M059J (cell line): Measurements from ENCODE around the gene GART. TPM values are rescaled to one million over a fixed set of nuclear protein-coding genes. Genes with fewer than 3 reads are reported as not detected.

ENCODE experiments used
- DNase-seq: peaks from one replicate; pipeline ENCODE4 v3.0.0-alpha.2; 2012; ENCODE audit warnings: low read depth
- total RNA-seq: library from RNA; depleted of rRNA; stranded (reverse); fragments of >200 nt; shearing (Covaris generic); gene quantifications from 2 replicates; pipeline ENCODE4 v1.2.3, GENCODE V29; 2014

GART gene
- total RNA-seq, 1 experiment from 2014 or later, result 114 TPM

DNA sequence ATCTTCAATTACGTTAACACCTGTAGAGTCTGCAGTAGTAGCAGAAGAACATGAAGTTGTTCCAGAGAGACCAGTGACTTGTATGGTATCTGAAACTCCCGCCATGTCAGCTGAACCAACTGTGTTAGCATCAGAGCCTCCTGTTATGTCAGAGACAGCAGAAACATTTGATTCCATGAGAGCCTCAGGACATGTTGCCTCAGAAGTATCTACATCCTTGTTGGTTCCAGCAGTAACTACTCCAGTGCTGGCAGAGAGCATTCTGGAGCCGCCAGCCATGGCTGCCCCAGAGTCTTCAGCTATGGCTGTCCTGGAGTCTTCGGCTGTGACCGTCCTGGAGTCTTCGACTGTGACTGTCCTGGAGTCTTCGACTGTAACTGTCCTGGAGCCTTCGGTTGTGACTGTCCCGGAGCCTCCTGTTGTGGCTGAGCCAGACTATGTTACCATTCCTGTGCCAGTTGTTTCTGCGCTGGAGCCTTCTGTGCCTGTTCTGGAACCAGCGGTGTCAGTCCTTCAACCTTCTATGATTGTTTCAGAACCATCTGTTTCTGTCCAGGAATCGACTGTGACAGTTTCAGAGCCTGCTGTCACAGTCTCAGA, 11.2 kb upstream of the GART start:
- DNase-seq, result no peak

DNA sequence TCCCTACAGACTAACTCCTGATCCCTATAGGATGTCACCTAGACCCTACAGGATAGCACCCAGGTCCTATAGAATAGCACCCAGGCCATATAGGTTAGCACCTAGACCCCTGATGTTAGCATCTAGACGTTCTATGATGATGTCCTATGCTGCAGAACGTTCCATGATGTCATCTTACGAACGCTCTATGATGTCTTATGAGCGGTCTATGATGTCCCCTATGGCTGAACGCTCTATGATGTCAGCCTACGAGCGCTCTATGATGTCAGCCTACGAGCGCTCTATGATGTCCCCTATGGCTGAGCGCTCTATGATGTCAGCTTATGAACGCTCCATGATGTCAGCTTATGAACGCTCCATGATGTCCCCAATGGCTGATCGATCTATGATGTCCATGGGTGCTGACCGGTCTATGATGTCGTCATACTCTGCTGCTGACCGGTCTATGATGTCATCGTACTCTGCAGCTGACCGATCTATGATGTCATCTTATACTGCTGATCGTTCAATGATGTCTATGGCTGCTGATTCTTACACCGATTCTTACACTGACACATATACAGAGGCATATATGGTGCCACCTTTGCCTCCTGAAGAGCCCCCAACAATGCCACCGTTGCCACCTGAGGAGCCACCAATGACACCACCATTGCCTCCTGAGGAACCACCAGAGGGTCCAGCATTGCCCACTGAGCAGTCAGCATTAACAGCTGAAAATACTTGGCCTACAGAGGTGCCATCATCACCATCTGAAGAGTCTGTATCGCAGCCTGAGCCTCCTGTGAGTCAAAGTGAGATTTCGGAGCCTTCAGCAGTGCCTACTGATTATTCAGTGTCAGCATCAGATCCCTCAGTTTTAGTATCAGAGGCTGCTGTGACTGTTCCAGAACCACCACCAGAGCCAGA, 10.4 kb upstream of the GART start:
- no peak for DNase-seq

DNA sequence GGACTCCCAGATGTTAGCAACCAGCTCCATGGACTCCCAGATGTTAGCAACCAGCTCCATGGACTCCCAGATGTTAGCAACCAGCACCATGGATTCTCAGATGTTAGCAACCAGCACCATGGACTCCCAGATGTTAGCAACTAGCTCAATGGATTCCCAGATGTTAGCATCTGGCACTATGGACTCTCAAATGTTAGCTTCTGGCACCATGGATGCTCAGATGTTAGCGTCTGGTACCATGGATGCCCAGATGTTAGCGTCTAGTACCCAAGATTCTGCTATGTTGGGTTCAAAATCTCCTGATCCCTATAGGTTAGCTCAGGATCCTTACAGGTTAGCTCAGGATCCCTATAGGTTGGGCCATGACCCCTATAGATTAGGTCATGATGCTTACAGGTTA, 9.7 kb upstream of the GART start:
- DNase-seq, result no peak

DNA sequence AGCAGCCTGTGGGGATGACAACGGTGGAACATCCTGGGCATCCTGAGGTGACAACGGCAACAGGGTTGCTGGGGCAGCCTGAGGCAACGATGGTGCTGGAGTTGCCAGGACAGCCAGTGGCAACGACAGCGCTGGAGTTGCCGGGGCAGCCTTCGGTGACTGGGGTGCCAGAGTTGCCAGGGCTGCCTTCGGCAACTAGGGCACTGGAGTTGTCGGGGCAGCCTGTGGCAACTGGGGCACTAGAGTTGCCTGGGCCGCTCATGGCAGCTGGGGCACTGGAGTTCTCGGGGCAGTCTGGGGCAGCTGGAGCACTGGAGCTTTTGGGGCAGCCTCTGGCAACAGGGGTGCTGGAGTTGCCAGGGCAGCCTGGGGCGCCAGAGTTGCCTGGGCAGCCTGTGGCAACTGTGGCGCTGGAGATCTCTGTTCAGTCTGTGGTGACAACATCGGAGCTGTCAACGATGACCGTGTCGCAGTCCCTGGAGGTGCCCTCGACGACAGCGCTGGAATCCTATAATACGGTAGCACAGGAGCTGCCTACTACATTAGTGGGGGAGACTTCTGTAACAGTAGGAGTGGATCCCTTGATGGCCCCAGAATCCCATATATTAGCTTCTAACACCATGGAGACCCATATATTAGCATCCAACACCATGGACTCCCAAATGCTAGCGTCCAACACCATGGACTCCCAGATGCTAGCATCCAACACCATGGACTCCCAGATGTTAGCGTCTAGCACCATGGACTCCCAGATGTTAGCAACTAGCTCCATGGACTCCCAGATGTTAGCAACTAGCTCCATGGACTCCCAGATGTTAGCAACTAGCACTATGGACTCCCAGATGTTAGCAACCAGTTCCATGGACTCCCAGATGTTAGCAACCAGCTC, 9.1 kb upstream of the GART start:
- no peak for DNase-seq

DNA sequence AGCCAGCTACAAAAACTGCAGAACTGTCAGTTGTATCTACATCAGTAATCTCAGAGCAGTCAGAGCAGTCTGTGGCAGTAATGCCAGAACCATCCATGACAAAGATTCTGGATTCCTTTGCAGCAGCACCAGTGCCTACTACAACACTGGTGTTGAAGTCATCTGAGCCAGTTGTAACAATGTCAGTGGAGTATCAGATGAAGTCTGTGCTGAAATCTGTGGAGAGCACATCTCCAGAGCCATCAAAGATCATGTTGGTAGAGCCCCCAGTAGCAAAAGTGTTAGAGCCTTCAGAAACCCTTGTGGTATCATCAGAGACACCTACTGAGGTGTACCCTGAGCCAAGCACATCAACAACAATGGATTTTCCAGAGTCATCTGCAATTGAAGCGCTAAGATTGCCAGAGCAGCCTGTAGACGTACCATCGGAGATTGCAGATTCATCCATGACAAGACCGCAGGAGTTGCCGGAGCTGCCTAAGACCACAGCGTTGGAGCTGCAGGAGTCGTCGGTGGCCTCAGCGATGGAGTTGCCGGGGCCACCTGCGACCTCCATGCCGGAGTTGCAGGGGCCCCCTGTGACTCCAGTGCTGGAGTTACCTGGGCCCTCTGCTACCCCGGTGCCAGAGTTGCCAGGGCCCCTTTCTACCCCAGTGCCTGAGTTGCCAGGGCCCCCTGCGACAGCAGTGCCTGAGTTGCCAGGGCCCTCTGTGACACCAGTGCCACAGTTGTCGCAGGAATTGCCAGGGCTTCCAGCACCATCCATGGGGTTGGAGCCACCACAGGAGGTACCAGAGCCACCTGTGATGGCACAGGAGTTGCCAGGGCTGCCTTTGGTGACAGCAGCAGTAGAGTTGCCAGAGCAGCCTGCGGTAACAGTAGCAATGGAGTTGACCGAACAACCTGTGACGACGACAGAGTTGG, 8.2 kb upstream of the GART start:
- DNase-seq, result no peak

DNA sequence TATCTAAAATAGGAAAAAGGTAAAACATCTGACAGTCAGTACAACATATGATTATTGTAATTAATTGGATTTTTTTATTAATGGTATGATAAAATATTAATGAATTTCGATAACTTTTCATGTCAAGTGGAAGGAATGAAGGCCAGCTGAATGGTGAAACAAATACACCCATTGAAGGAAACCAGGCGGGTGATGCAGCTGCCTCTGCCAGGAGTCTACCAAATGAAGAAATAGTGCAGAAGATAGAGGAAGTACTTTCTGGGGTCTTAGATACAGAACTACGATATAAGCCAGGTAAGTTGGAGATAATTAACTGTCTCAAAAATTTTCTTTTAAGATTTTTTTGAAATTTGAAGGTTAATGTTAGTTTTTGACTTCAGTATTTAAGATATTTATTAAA, 4.2 kb upstream of the GART start:
- DNase-seq, result no peak

DNA sequence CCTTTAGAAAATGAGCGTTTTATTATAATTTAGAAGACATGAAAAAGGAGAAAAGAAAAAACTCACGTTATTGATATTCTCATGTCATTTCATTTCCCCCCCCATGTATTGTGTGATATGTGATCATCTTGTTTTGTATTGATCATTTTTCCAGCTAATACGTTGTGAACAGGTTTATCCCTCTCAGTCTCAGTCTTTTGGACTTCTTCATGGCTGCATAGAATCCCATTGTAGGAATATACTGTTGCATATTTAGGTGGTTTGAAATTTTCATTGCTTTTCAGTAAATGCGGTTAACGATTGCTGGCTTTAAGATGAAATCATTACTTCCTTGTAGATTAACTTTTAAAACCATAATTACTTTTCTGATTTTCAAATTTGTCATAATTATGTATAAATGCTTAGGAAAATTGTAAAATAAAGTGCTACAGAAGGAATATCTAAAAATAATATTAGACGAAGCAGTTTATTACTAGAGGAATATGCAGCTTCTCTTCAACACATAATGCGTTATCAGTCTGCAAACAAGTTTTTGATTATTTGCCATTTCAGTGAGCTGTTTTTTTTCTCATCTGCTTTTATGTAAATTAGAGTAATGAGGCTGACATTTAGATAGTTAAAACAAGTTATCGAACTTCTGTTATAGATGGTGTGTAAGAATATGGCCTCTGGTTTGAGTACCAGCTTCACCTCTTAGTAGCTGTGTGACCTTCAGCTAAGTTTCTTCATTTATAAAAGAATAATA, 2.7 kb upstream of the GART start:
- DNase-seq, result no peak

DNA sequence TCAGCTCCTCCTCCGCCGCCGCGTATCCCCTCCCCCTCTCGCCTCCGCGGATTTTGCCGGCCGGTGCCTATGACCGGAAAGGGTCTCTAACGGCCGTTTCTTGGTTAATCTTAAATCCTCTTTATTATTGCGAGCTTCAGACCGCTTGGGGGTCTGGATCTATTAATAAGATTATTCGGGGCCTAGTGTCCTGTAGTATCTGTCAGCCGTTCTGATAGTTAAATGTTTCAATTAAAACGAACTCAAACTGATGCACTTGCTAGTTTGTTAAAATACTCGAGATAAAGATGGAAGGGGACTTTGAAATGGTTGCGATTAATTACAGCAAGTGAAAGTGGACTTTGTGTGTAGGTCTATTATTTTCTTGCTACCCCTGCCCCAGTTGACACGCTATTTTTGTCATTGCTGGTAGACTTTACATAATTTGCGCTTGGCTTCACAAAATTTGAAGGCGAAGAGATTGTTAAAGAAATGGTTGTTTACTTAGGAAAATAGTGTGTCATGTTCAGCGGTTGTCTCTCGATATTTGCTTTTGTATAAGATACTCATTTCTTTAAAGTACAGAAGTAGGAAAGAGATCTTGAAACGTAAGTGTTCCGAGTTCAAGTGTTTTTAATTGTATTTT, 1.7 kb upstream of the GART start:
- peak; percentile 65 for DNase-seq

DNA sequence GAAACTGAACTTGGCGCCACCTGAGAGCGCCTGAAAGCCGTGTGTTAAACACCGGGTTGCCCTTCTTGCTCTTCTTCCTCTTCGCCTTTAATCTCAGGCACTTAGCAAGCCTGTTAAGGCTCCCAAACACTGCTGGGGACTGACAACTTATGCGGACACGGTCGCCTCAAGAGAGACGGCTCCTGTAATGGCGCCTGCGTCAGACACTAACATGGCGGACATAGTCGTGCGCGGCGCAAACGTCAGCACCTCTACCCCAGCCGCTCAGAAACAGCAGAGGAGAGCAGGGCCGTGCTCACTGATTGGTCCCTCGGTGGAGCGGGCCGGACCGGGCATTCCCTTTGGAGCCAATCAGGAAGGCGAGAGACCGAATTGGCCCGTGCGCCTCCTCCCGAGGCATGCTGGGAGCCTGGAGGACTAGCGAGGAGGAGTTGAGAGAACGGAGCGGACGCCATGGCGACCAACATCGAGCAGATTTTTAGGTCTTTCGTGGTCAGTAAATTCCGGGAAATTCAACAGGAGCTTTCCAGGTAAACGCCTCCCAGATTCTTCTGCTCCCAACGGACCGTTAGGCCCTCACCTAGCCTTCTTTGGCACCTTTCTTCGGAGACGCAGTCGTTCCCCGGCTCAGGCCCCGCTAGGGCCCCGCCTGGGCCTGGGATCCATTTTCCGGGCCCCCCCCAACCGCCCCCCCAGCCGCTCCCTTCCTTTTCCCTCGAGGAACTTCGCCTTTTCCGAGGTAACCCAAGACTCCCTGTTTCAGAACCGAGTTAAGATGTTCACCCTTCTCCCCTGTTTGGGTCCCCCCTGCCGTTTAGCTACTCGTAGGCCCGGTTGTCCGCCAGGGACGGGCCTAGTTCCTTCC, 955 bp upstream of the GART start, which contains the start of gene SON:
SON (plus strand) TSS at position 399 of the 865 bp plus-strand sequence; CDS start at position 454, 55 bp downstream.
- DNase-seq, result peak; percentile 100

DNA sequence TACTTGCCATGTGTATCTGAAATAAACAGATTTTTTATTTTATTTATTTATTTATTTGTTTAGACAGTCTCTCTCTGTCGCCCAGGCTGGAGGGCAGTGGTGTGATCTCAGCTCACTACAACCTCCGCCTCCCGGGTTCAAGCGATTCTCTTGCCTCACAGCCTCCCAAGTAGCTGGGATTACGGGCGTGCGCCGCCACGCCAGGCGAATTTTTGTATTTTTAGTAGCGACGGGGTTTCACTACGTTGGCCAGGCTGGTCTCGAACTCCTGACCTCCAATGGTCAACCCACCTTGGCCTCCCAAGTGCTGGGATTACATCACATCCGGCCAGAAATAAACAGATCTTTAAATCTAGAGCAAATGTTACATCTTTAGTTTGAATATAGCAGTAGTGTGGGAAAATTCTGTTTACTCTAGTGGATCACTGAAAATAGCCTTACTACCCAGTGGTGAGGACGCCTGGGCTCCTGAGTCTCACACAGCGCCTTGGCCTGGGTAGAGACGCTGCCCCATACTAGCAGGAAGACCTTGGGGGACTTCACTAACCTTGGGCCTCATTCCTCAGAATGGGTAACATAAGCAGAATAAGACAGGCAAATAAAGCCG, 709 bp downstream of the GART start:
- peak; percentile 21 for DNase-seq

DNA sequence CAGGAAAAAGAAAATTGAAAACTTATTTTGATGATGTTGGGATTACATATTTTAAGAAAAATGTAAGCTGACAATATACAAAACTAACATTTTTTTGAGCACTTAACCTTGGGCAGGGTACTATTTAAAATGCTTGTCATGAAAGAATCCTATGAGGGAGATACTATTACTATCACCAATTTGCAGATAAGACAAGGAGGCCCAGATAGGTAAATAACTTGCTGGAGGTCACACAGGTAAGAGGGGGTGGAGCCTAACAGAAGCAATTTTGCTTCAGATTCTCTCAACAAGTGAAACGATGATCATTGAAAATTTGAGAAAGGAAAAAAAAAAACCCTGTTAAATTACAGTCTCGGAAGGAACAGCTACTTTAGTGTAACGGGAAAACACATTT, 1.2 kb downstream of the GART start:
- no peak for DNase-seq

DNA sequence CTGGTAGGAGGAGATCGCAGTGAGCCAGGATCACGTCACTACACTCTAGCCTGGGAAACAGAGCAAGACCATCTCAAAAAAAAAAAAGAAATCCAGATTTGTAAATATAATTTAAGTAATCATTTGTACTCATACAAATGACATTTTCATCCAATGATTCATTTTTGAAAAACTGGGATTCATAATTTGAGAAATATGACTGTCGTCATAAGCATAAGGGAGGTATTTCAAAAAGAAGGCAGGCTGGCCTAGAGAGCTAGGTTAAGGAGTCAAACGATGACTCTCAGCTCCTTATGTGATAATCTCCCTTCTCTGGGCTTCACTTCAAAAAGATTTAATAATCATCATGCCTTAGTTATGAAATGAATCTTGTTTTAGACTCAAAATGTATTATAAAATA, 2.3 kb downstream of the GART start:
- DNase-seq, result no peak

DNA sequence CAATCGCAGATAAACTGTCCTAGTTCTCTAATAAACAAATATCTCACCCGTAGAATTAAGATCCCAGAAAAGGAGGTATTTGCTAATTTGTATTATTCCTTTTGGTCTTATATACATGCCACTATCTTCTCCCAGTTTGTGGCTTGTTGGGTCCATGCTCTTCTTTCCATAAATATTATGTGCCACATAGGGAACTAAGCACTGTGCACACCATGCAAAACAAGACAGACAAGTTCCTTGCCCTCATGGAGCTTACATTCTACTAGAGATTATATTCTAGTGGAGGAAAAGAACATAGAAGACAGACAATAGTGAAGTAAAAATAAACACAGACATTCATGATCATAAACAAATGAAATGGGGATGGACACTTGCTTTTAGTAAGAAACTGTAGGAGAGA, 4.7 kb downstream of the GART start:
- no peak for DNase-seq

DNA sequence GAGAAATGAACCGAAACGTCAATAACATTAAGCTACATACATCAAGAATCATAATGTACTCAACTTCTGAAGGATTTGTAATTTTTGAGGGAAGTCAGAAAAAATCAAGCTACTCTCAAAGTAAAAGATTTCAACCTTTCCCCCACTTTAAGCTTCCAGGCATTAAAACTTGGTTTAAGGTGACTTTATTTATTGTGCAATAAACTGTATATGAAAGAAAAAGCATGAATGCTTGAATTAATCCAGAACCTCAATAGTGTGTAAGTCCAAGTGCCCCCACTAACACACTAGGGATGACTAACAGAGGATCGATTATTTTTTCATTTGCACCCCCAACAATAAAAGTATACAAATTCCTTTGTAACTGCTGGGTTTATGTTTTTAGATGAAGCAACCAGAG, 10.9 kb downstream of the GART start:
- no peak for DNase-seq

DNA sequence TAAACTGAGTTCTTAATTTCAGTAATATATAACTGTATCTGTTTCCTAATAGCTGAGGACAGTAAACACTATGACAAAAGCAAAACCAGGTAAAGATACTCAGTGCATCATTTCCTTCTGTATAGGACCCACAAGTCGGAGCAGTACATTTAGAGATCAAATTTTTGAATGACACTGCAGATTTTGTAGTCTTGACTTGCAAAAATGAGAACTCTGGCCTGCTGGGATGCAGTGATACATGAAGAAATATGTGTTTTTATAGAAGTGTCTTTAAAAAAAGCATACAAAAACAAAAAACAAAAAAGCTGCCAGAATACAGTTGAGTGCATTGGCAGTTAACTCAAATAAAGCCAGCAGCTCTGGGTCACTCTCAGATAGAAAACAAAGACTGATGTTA, 19.0 kb downstream of the GART start:
- no peak for DNase-seq

DNA sequence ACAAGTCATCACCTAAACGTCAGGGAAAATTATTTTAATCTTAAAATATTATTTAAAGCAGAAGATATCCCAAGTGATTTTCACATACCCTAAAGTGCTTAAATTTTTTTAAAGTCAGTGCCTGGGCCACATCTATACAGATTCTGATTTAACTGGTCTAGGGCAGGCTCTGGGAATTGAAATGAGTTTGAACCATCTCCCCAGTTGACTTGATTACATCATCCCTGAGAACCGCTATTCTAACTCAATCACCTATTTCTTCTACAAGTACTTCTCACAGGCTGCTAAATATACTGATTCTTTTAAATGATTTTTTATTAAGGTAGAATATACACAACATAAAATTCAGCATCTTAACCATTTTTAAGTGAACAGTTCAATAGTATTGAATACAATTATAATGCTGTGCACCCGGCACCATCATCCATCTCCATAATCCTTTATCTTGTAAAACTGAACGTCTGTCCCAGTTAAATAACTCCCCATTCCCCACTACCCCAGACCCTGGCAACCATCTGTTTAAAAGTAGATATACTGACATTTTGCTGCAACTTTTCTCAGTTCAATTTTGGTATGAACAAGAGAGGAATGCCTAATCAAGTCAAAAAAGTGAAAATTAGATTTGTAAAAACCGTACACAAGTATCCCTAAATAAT, 19.5 kb downstream of the GART start:
- no peak for DNase-seq

DNA sequence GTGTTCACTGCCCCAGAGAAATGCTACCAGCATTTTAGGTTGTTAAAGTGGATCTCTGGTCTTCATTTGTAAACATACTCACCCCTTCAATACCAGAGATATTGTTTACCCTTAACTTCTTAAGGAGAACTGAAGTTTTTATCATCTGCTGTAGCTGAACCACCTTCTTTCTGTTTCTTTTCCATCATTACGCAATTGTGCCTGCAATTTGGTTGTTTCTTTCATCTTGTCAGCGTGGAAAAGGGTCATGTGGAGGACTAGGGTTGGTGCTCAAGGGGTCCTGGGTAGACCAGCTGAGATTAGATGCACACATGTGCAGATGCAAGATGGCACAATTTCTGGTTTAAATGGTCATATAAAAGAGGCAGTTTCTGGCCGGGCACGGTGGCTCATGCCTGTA, 23.0 kb downstream of the GART start:
- no peak for DNase-seq

DNA sequence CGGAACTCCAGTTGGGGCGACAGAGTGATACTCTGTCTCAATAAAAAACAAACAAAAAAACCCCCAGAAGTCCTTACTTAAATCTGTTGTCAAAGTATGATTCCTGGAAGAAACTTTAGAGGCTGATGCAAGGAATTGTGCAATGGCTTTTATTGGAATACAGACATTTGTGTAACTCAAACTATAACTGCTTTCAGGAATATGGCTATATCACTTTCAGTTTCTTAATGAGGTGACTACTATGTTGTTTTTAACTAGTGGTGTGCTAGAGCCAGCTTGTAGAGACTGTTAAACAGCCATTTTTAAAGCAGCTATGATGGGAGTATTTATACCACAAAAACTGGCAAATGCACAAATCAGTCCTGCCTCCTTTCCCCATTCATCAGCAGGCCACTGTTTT, 27.7 kb downstream of the GART start:
- no peak for DNase-seq
